Pancreas (tissue), 10 donors: ENCODE results near the gene MEF2D. TPM values are rescaled to one million over a fixed set of nuclear protein-coding genes. Genes with fewer than 3 reads are reported as not detected.
A peak's percentile ranks its signal among the peaks of the same experiment; 100 is the strongest.

ENCODE experiments used
- ATAC-seq, 4 donors: fragments of 200-7000 bp; cut with Tn5 transposase; one replicate each; pipeline versions ENCODE4 v1.8.0 to v1.9.1; 2020; ENCODE audit warnings: mild to moderate bottlenecking in 4 of 4, moderate library complexity in 4 of 4
- DNase-seq, 6 donors: peaks; one replicate each; pipeline ENCODE4 v3.0.0-alpha.2; 2020
- FAIRE-seq: peaks from 2 replicates; lab custom pipeline; 2012; peaks lifted over from hg19 to GRCh38; lab: Jason Lieb, UNC
- H3K27ac ChIP-seq, 4 donors: fragments of 200-600 bp; sonication (generic); 1 replicate in 3 of 4; 2 replicates in 1 of 4; pipeline versions ENCODE4 v1.5.0 to v1.8.0; 2020
- H3K27me3 ChIP-seq, 4 donors: fragments of 200-600 bp; one replicate each; pipeline ENCODE4 v1.8.0; 2021
- H3K36me3 ChIP-seq, 3 donors: fragments of 200-600 bp; sonication (generic) in 1 of 3; one replicate each; pipeline versions ENCODE4 v1.5.0 to v1.8.0; 2020 to 2021
- H3K4me1 ChIP-seq, 3 donors: fragments of 200-600 bp; one replicate each; pipeline ENCODE4 v1.8.0; 2021
- H3K4me3 ChIP-seq, 4 donors: fragments of 200-600 bp; sonication (generic) in 2 of 4; one replicate each; pipeline versions ENCODE4 v1.5.0 to v1.8.0; 2020 to 2021
- H3K9me3 ChIP-seq, 4 donors: fragments of 200-600 bp; one replicate each; pipeline ENCODE4 v1.8.0; 2021
- WGBS, 2 donors: extraction: QIAGEN DNeasy Blood & Tissue Kit; methylation state at CpG; one replicate each; pipeline ENCODE4 v1.1.7; 2013; 5-methylcytosine and 5-hydroxymethylcytosine counted together
- intact Hi-C, 3 donors: fragments of 100-400 bp; cut with DNase I; formaldehyde crosslinking; loops; one replicate each; pipeline versions ENCODE4 v1.11.1 to v1.14.2; 2022
- polyA plus RNA-seq, 2 donors: library from polyadenylated mRNA; stranded (reverse); fragments of 200-250 nt; gene quantifications; one replicate each; pipeline ENCODE4 v1.2.3, GENCODE V29; 2013
- total RNA-seq, 6 donors: library from RNA; stranded (reverse); fragmentation: NEBNext Ultra II Directional in 4 of 6; extraction: Animal tissue kit (Norgen Biotek cat#: 25700) in 4 of 6; gene quantifications; one replicate each; pipeline versions ENCODE4 v1.2.1 to v1.2.4, GENCODE V29; 2021 to 2023
- TF ChIP-seq, protein P1 (sequence below), 4 donors: fragments of 200-600 bp; sonication (generic) in 3 of 4; IDR thresholded peaks; one replicate each; pipeline versions ENCODE4 v1.5.0 to v1.8.0; 2021; ENCODE audit warnings: antibody characterized with exemption in 4 of 4
- donor health status: healthy with polysubstance abuse.
- donor health status: DM: no; HTN: no; CAD: no; lungs with moderate emphysema.
- donor health status: DM: no; HTN: no; CAD: no.
- donor health status: control.
- donor health status: control.
- donor health status: Bipolar disorder and iron deficiency.
- donor health status: DM: yes; HTN: yes; CAD: no.
- donor health status: DM: no; HTN: no; CAD: no.
- donor health status: DM: no; HTN: no; CAD: no.
- donor health status: DM: yes; HTN: yes; CAD: no.

Gene MEF2D
- total and polyA plus RNA-seq, 8 donors: 15.7 to 31.8 (median 23.6) TPM

- no peaks in the 10 kb centered on the region for H3K36me3 ChIP-seq
- no peak for ATAC-seq
- WGBS, 2 donors: 86 to 95% methylated on average over 1 of the region's 1 CpG
- no peaks in the 10 kb centered on the region for H3K9me3 ChIP-seq
- H3K27me3 ChIP-seq: no peaks in the 10 kb centered on the region
- TF ChIP-seq, protein P1, sequence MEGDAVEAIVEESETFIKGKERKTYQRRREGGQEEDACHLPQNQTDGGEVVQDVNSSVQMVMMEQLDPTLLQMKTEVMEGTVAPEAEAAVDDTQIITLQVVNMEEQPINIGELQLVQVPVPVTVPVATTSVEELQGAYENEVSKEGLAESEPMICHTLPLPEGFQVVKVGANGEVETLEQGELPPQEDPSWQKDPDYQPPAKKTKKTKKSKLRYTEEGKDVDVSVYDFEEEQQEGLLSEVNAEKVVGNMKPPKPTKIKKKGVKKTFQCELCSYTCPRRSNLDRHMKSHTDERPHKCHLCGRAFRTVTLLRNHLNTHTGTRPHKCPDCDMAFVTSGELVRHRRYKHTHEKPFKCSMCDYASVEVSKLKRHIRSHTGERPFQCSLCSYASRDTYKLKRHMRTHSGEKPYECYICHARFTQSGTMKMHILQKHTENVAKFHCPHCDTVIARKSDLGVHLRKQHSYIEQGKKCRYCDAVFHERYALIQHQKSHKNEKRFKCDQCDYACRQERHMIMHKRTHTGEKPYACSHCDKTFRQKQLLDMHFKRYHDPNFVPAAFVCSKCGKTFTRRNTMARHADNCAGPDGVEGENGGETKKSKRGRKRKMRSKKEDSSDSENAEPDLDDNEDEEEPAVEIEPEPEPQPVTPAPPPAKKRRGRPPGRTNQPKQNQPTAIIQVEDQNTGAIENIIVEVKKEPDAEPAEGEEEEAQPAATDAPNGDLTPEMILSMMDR (IDR thresholded peaks at IDR 0.05): no peak
- no peak for DNase-seq
- no peak for FAIRE-seq
- no peak overlapping the region for H3K4me3 ChIP-seq
- intact Hi-C loops: loop anchor here in 1 of 3 donors (10.0 kb wide), 1 partner anchor 152 kb away; the partner anchor contains the start of gene GPATCH4
- H3K4me1 ChIP-seq: peaks cover 1 to 8% (median 3%) of the 10 kb centered on the region in 3 donors
- H3K27ac ChIP-seq: no peak overlapping the region
These were observed 47.7 kb downstream of the MEF2D start for GRCh38 chr1:156452907-156453306.

- H3K36me3 ChIP-seq: no peaks in the 10 kb centered on the region
- H3K9me3 ChIP-seq: no peaks in the 10 kb centered on the region
- WGBS, 2 donors: 42 to 50% methylated on average over 5 of the region's 5 CpGs
- intact Hi-C loops: loop anchor here in 1 of 3 donors (10.0 kb wide), 1 partner anchor 153 kb away; the partner anchor contains the start of gene GPATCH4
- TF ChIP-seq, protein P1 (IDR thresholded peaks at IDR 0.05): no peak
- FAIRE-seq (no peak), DNase-seq (no peak), ATAC-seq (no peak)
- peaks cover 0 to 4% (median 3%) of the 10 kb centered on the region in 3 donors for H3K4me1 ChIP-seq
- H3K4me3 ChIP-seq: no peak overlapping the region
- H3K27ac ChIP-seq: no peak overlapping the region
- no peaks in the 10 kb centered on the region for H3K27me3 ChIP-seq
These were observed 48.9 kb downstream of the MEF2D start for GRCh38 chr1:156451505-156452160.

- intact Hi-C loops: loop anchor here in 2 of 3 donors (5.0 to 10.0 kb wide), 2 partner anchors 61 to 64 kb away; no protein-coding TSS in a partner anchor
- no peaks in the 10 kb centered on the region for H3K9me3 ChIP-seq
- 75 to 80% methylated on average over 11 of the region's 11 CpGs for WGBS, 2 donors
- ATAC-seq (no peak), FAIRE-seq (no peak), DNase-seq (no peak)
- H3K36me3 ChIP-seq: no peaks in the 10 kb centered on the region
- peaks cover 0 to 14% (median 0%) of the 10 kb centered on the region in 4 donors for H3K27me3 ChIP-seq
- TF ChIP-seq, protein P1 (IDR thresholded peaks at IDR 0.05): no peak
- no peak overlapping the region for H3K27ac ChIP-seq
- no peaks in the 10 kb centered on the region for H3K4me1 ChIP-seq
- H3K4me3 ChIP-seq: no peak overlapping the region
These were observed 52.2 kb downstream of the MEF2D start for GRCh38 chr1:156448134-156448967.

GRCh38 chr1:156445789-156446263, 54.7 kb downstream of the MEF2D start:
- WGBS, 2 donors: 2 to 3% methylated on average over 11 of the region's 11 CpGs
- Histone ChIP-seq H3K4me1 (no peaks in the 10 kb centered on the region), H3K27ac (no peak overlapping the region), H3K27me3 (peaks cover 0 to 22% (median 0%) of the 10 kb centered on the region in 4 donors), H3K9me3 (no peaks in the 10 kb centered on the region), H3K4me3 (no peak overlapping the region), H3K36me3 (no peaks in the 10 kb centered on the region)
- FAIRE-seq: no peak
- DNase-seq: peak; percentile 73 to 92 (median 86)
- TF ChIP-seq, protein P1 (IDR thresholded peaks at IDR 0.05): peak; percentile 86 to 96 (median 91)
- intact Hi-C loops: loop anchor here (2.0 to 10.0 kb wide), 3 partner anchors 59 to 61 kb away; no protein-coding TSS in a partner anchor
- ATAC-seq: peak; percentile 94 to 100 (median 99)
